GM18517 (cell line): ENCODE results near the gene PHF10.
A peak's percentile ranks its signal among the peaks of the same experiment; 100 is the strongest.
"Not testable (repeated sequence)": the region's sequence is repeated elsewhere in the genome, so short reads cannot be mapped to it uniquely, and the experiment has no call there.

Experiments
- ATAC-seq: cut with Tn5 transposase; IDR thresholded peaks from one replicate; pipeline ENCODE4 v1.9.1; 2021; ENCODE audit warnings: mild to moderate bottlenecking, moderate library complexity; ENCODE audit not compliant: unreplicated experiment

PHF10 gene

GRCh38 chr6:169723200-169723909, 945 bp downstream of the PHF10 start:
- ATAC-seq, result peak; percentile 47

GRCh38 chr6:169722362-169723199, 1.7 kb downstream of the PHF10 start:
- peak; percentile 21 for ATAC-seq

GRCh38 chr6:169720207-169720855, 4.0 kb downstream of the PHF10 start:
- ATAC-seq, result no peak

- no peak for ATAC-seq
Observed at GRCh38 chr6:169719117-169719516, 5.2 kb downstream of the PHF10 start.

GRCh38 chr6:169714595-169714994, 9.7 kb downstream of the PHF10 start:
- no peak for ATAC-seq

- ATAC-seq, result no peak
Observed at GRCh38 chr6:169714178-169714577, 10.1 kb downstream of the PHF10 start.

GRCh38 chr6:169710009-169710408, 14.3 kb downstream of the PHF10 start:
- ATAC-seq, result no peak

GRCh38 chr6:169709293-169709692, 15.0 kb downstream of the PHF10 start:
- peak; percentile 47 for ATAC-seq

- no peak for ATAC-seq
Observed at GRCh38 chr6:169707772-169708171, 16.5 kb downstream of the PHF10 start.

GRCh38 chr6:169702840-169703246, 21.5 kb downstream of the PHF10 start:
- ATAC-seq, result no peak

GRCh38 chr6:169701954-169702839, 22.1 kb downstream of the PHF10 start, which contains the start of the genes C6orf120 and WDR27:
TSS of gene C6orf120 (plus strand) at chr6:169702126. CDS start at chr6:169702460, 334 bp downstream.
TSS of gene WDR27 (minus strand) at chr6:169702029. CDS start at chr6:169689005, 13,024 bp downstream.
- peak; percentile 93 for ATAC-seq

GRCh38 chr6:169701311-169701953, 22.9 kb downstream of the PHF10 start:
- ATAC-seq, result no peak

- no peak for ATAC-seq
Observed at GRCh38 chr6:169700296-169700695, 24.0 kb downstream of the PHF10 start.

GRCh38 chr6:169697115-169697514, 27.2 kb downstream of the PHF10 start:
- ATAC-seq, result not testable (repeated sequence)

GRCh38 chr6:169695131-169695530, 29.2 kb downstream of the PHF10 start:
- no peak for ATAC-seq

GRCh38 chr6:169692516-169692915, 31.8 kb downstream of the PHF10 start:
- ATAC-seq, result no peak

- no peak for ATAC-seq
Observed at GRCh38 chr6:169691260-169691659, 33.0 kb downstream of the PHF10 start.

GRCh38 chr6:169689287-169689686, 35.0 kb downstream of the PHF10 start:
- ATAC-seq, result no peak

- ATAC-seq, result no peak
Observed at GRCh38 chr6:169685860-169686259, 38.4 kb downstream of the PHF10 start.

- no peak for ATAC-seq
Observed at GRCh38 chr6:169684056-169684455, 40.2 kb downstream of the PHF10 start.
